Fibroblast of villous mesenchyme (primary cell): Measurements from ENCODE around the gene NAPA. TPM values are rescaled to one million over a fixed set of nuclear protein-coding genes. Genes with fewer than 3 reads are reported as not detected.

ENCODE experiments used
- DNase-seq: peaks from one replicate; pipeline ENCODE4 v3.0.0-alpha.2; 2010; ENCODE audit warnings: low read depth
- H3K4me3 ChIP-seq: 2 replicates; pipeline ENCODE4 v1.5.1; 2011; ENCODE audit warnings: low read depth, mild to moderate bottlenecking, low read length
- total RNA-seq: library from RNA; depleted of rRNA; stranded (reverse); fragments of >200 nt; gene quantifications from 2 replicates; pipeline ENCODE4 v1.2.3, GENCODE V29; 2012
- TF ChIP-seq, protein P1 (sequence below): IDR thresholded peaks from 2 replicates; pipeline ENCODE4 v1.5.1; 2012; ENCODE audit warnings: low read depth, mild to moderate bottlenecking, low read length; ENCODE audit not compliant: insufficient read depth

Gene NAPA
- total RNA-seq, 1 donor = 72.5 TPM

GRCh38 chr19:47481460-47482052 lies 33.3 kb downstream of the NAPA start:
- H3K4me3 ChIP-seq = no peak overlapping the region
- TF ChIP-seq, protein P1, sequence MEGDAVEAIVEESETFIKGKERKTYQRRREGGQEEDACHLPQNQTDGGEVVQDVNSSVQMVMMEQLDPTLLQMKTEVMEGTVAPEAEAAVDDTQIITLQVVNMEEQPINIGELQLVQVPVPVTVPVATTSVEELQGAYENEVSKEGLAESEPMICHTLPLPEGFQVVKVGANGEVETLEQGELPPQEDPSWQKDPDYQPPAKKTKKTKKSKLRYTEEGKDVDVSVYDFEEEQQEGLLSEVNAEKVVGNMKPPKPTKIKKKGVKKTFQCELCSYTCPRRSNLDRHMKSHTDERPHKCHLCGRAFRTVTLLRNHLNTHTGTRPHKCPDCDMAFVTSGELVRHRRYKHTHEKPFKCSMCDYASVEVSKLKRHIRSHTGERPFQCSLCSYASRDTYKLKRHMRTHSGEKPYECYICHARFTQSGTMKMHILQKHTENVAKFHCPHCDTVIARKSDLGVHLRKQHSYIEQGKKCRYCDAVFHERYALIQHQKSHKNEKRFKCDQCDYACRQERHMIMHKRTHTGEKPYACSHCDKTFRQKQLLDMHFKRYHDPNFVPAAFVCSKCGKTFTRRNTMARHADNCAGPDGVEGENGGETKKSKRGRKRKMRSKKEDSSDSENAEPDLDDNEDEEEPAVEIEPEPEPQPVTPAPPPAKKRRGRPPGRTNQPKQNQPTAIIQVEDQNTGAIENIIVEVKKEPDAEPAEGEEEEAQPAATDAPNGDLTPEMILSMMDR = no peak
- no peak for DNase-seq

GRCh38 chr19:47480658-47481057 lies 34.2 kb downstream of the NAPA start:
- TF ChIP-seq, protein P1 = no peak
- no peak overlapping the region for H3K4me3 ChIP-seq
- no peak for DNase-seq

GRCh38 chr19:47479701-47480503 lies 35.0 kb downstream of the NAPA start:
- TF ChIP-seq, protein P1 = no peak
- peak overlapping the region; percentile 30 for H3K4me3 ChIP-seq
- peak; percentile 12 for DNase-seq

GRCh38 chr19:47476438-47476972 lies 38.4 kb downstream of the NAPA start:
- no peak overlapping the region for H3K4me3 ChIP-seq
- DNase-seq = no peak
- TF ChIP-seq, protein P1 = no peak

DNA sequence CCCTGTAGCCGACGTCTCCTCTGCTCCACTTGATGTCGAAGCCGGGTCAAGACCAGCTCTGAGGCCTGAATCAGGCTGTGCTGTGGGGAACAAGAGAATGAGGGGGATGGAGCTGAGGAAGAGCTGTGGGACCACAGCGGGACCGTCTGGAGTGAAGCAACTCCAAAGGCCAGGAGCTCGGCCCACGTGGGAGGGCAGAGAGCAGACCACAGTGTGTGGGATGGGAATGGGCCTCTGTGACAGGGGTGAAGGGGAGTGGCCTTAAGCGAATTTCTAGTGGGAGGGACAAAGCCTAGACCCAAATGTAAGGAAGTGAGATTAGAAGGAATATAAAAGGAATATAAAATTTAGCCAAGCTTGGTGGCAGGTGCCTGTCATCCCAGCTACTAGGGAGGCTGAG lies 39.4 kb downstream of the NAPA start:
- H3K4me3 ChIP-seq = no peak overlapping the region
- no peak for DNase-seq

GRCh38 chr19:47473336-47473735 lies 41.5 kb downstream of the NAPA start:
- no peak overlapping the region for H3K4me3 ChIP-seq
- TF ChIP-seq, protein P1 = no peak
- no peak for DNase-seq

More for the DNA sequence above, 39.4 kb downstream of the NAPA start:
- TF ChIP-seq, protein P1 = no peak
